ENCODE data around the gene DIP2C.

DNA sequence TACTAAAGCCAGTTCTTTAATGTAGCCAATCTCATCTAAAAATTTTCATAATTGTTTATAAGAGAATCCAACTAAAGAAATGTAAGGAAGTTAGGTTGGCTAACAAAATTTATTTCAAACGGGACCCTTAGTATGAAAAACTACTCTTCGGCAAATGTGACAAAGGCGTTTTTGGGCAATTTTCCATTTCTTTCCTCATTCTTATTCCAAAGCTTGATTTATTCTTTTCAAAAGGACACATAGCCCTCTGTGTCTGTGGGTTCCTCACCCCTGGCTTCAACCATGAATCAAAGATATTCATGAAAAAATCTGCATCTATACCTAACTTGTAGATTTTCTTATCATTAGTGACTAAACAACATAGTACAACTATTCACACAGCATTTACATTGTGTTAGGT is 358.3 kb downstream of the DIP2C start:
- no peak for TF ChIP-seq L3MBTL2 (conservative IDR thresholded peaks at IDR 0.05)
- TF ChIP-seq SP1 (IDR thresholded peaks at IDR 0.05), result no peak
- no peak for TF ChIP-seq HDGF (IDR thresholded peaks at IDR 0.05; ENCODE audit: borderline replicate concordance)
- no peak for TF ChIP-seq LEF1 (IDR thresholded peaks at IDR 0.05; ENCODE audit: borderline replicate concordance)
- no peak for TF ChIP-seq ZNF384 (IDR thresholded peaks at IDR 0.05)
- TF ChIP-seq FOXM1 (IDR thresholded peaks at IDR 0.05; ENCODE audit: borderline replicate concordance), result no peak
- no peak for TF ChIP-seq SUZ12 (IDR thresholded peaks at IDR 0.05)
- TF ChIP-seq FOXA1 (IDR thresholded peaks at IDR 0.05), result no peak
- no peak for TF ChIP-seq FOXK2 (IDR thresholded peaks at IDR 0.05)
- TF ChIP-seq BHLHE40 (IDR thresholded peaks at IDR 0.05; ENCODE audit: borderline replicate concordance), result no peak

Data from HEK293T (cell line).